Mesendoderm (in vitro differentiated cells): ENCODE results near the gene ANKRD33B.
A peak's percentile ranks its signal among the peaks of the same experiment; 100 is the strongest.

Experiments
- DNase-seq: peaks from one replicate; pipeline ENCODE4 v3.0.0; 2013
- H2AK5ac ChIP-seq: 2 replicates; pipeline ENCODE4 v1.6.1; 2013; ENCODE audit warnings: low read length, inconsistent platforms
- H2BK120ac ChIP-seq: 2 replicates; pipeline ENCODE4 v1.6.1; 2013; ENCODE audit warnings: low read depth, mild to moderate bottlenecking, low read length, moderate library complexity, mixed read lengths
- H2BK15ac ChIP-seq: replicated peaks from 2 replicates; pipeline ENCODE4 v1.6.1; 2013; ENCODE audit warnings: low read depth, mild to moderate bottlenecking, moderate library complexity
- H2BK5ac ChIP-seq: 2 replicates; pipeline ENCODE4 v1.6.1; 2013; ENCODE audit warnings: low read length, inconsistent platforms
- H3K18ac ChIP-seq: 2 replicates; pipeline ENCODE4 v1.6.1; 2013; ENCODE audit warnings: mild to moderate bottlenecking, low read length, mixed read lengths
- H3K23ac ChIP-seq: one replicate; pipeline ENCODE4 v1.6.1; 2013; ENCODE audit warnings: low read length
- H3K27ac ChIP-seq: 2 replicates; pipeline ENCODE4 v1.5.1; 2013; ENCODE audit warnings: low read depth, mild to moderate bottlenecking, inconsistent platforms, low read length, moderate library complexity
- H3K27me3 ChIP-seq: 2 replicates; pipeline ENCODE4 v1.6.1; 2013; ENCODE audit warnings: low read length, control low read depth, mild to moderate bottlenecking, inconsistent platforms; ENCODE audit not compliant: insufficient read depth, poor library complexity
- H3K36me3 ChIP-seq: 2 replicates; pipeline ENCODE4 v1.6.1; 2013; ENCODE audit warnings: low read length, inconsistent platforms; ENCODE audit not compliant: control insufficient read depth, insufficient read depth
- H3K4ac ChIP-seq: one replicate; pipeline ENCODE4 v1.6.1; 2013; ENCODE audit warnings: low read depth, mild to moderate bottlenecking, low read length, moderate library complexity
- H3K4me1 ChIP-seq: 2 replicates; pipeline ENCODE4 v1.6.1; 2013; ENCODE audit warnings: low read depth, low read length, inconsistent platforms; ENCODE audit not compliant: control insufficient read depth
- H3K4me2 ChIP-seq: 2 replicates; pipeline ENCODE4 v1.6.1; 2013; ENCODE audit warnings: low read length
- H3K4me3 ChIP-seq: 2 replicates; pipeline ENCODE4 v1.5.1; 2013; ENCODE audit warnings: mild to moderate bottlenecking, low read length
- H3K56ac ChIP-seq: one replicate; pipeline ENCODE4 v1.6.1; 2013; ENCODE audit warnings: low read length
- H3K79me1 ChIP-seq: 2 replicates; pipeline ENCODE4 v1.6.1; 2013; ENCODE audit warnings: low read length, inconsistent platforms
- H3K79me2 ChIP-seq: 2 replicates; pipeline ENCODE4 v1.6.1; 2013; ENCODE audit warnings: mild to moderate bottlenecking, low read length; ENCODE audit not compliant: control insufficient read depth, insufficient read depth
- H3K9ac ChIP-seq: 2 replicates; pipeline ENCODE4 v1.6.1; 2013; ENCODE audit warnings: low read length, inconsistent platforms
- H4K5ac ChIP-seq: one replicate; pipeline ENCODE4 v1.6.1; 2013; ENCODE audit warnings: low read length
- H4K8ac ChIP-seq: one replicate; pipeline ENCODE4 v1.6.1; 2013; ENCODE audit warnings: low read depth, mild to moderate bottlenecking, control low read depth, low read length, moderate library complexity
- WGBS: extraction: QIAGEN DNeasy Blood & Tissue Kit; methylation state at CpG from one replicate; pipeline ENCODE4 v1.1.7; 2013; ENCODE audit warnings: low lambda C conversion rate, missing lambda C conversion rate; ENCODE audit not compliant: insufficient coverage; ENCODE audit errors: extremely low coverage; 5-methylcytosine and 5-hydroxymethylcytosine counted together

ANKRD33B gene

DNA sequence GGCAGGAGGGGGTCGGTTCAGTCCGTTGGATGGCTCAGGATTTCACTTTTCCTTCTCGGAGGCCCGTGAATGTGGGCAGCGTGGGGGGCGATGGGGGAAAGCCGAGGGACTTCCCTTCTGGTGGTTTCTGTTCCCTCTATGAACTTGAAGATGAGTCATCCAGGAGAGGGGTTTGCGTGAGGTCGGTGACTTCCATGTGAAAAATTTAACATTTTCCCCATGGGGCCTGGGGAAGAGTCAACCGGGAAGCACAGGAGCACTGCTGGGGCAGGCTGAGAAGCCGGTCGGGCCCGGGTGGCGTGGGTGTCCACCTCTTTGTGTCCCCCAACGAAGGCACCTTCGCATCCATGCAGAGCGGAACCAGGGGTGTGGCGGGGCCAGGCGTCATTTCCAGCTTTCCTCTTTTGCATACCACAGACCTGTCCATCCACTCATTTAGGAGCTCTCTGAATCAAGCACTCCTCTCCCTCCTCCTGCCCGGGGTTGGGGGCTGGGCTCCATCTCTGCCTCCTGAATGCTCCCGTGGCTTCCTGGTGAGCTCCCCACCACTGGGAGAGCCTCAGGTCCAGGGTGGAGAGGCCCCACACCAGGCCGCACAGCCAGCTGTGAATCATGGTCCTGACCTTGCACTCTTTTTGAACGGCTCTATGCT is 68.4 kb downstream of the ANKRD33B start:
- no peak overlapping the region for H3K9ac ChIP-seq
- H4K8ac ChIP-seq: no peak overlapping the region
- H2BK15ac ChIP-seq: no peak overlapping the region
- no peak overlapping the region for H3K27ac ChIP-seq
- H3K27me3 ChIP-seq: no peaks in the 10 kb centered on the region
- H3K23ac ChIP-seq: no peak overlapping the region
- H3K4me1 ChIP-seq: peaks cover 2% of the 10 kb centered on the region
- no CpG with 5 or more reads among the region's 23 CpGs for WGBS
- peak; percentile 55 for DNase-seq
- no peak overlapping the region for H3K4ac ChIP-seq
- H2BK120ac ChIP-seq: no peak overlapping the region
- no peaks in the 10 kb centered on the region for H3K79me2 ChIP-seq
- no peak overlapping the region for H3K4me2 ChIP-seq
- H3K18ac ChIP-seq: no peak overlapping the region
- H2BK5ac ChIP-seq: no peak overlapping the region
- H4K5ac ChIP-seq: no peak overlapping the region
- H2AK5ac ChIP-seq: no peak overlapping the region
- H3K79me1 ChIP-seq: peaks cover 2% of the 10 kb centered on the region
- H3K36me3 ChIP-seq: no peaks in the 10 kb centered on the region
- no peak overlapping the region for H3K56ac ChIP-seq
- H3K4me3 ChIP-seq: no peak overlapping the region

DNA sequence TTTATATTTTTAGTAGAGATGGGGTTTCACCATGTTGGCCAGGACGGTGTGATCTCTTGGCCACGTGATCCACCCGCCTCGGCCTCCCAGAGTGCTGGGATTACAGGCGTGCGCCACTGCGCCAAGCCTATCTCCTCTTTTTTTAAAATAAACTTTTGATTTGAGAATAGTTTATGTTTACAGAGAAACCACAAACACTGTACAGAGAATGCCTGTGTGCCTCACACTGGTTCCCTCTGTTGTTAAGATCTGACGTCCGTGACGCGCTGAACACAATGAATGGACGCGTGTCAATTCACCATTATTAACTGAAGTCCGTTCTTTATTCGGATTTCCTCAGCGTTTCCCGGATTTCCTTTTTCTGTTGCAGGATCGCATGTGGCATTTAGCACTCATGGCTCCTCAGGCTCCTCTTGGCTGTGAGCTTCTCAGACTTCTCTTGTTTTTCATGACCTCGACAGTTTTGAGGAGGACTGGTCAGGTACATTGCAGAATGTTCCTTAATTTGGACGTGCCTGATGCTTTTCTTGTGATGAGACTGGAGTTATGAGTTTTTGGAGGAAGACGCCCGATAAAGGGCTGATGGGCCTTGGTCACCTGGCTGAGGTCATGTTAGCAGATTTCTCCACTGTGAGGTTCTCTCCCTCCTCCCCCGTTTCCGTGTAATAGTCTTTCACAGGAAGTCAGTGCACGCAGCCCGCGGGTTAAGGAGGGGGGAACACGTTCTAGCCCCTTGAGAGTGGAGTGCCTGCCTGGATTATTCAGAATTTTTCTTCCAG is 69.6 kb downstream of the ANKRD33B start:
- no peak overlapping the region for H3K9ac ChIP-seq
- DNase-seq: no peak
- no peak overlapping the region for H2BK120ac ChIP-seq
- no peaks in the 10 kb centered on the region for H3K36me3 ChIP-seq
- H2BK5ac ChIP-seq: no peak overlapping the region
- H3K79me2 ChIP-seq: no peaks in the 10 kb centered on the region
- no peaks in the 10 kb centered on the region for H3K27me3 ChIP-seq
- peaks cover 6% of the 10 kb centered on the region for H3K4me1 ChIP-seq
- H3K79me1 ChIP-seq: peaks cover 2% of the 10 kb centered on the region
- no peak overlapping the region for H3K18ac ChIP-seq
- H3K56ac ChIP-seq: no peak overlapping the region
- H3K4me2 ChIP-seq: no peak overlapping the region
- WGBS: no CpG with 5 or more reads among the region's 28 CpGs
- no peak overlapping the region for H3K4me3 ChIP-seq
- no peak overlapping the region for H4K8ac ChIP-seq
- no peak overlapping the region for H2BK15ac ChIP-seq
- H3K23ac ChIP-seq: no peak overlapping the region
- H4K5ac ChIP-seq: no peak overlapping the region
- no peak overlapping the region for H3K27ac ChIP-seq
- no peak overlapping the region for H2AK5ac ChIP-seq
- no peak overlapping the region for H3K4ac ChIP-seq

DNA sequence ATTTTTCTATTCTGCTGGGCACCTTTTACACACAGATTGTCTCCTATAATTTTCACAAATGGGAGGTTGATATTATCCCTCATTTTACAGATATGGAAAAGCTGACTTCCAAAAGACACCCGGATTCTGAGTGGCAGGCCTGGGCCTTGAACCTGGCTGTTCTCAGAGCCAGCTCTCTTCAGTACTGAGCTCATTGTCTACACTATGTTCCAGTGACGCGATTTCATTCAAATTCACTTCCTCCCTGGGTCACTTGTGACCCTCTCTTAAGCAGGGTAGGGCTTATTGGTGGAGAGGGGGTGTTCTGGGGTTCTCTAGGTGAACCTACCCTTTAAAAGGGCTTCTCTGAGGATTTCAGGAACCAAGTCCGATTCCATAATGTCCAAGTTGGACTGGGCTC is 70.2 kb downstream of the ANKRD33B start:
- DNase-seq: no peak
- no peaks in the 10 kb centered on the region for H3K79me2 ChIP-seq
- WGBS: no CpG with 5 or more reads among the region's 4 CpGs

DNA sequence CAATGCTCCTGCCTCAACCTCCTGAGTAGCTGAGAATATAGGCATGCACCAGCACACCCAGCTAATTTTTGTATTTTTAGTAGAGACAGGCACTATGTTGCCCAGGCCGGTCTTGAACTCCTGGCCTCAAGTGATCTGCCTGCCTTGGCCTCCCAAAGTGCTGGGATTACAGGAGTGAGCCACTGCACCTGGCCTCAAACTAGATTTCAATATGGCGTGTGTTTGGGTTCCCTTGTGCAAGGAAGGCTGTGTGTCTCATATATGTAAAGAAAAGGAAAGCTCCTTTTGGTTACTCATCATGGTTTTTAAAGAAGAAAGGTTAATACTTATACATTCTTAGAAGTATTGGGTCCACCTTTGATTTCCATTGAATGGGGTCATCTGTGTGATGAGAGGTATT is 70.7 kb downstream of the ANKRD33B start:
- Histone ChIP-seq H3K36me3 (no peaks in the 10 kb centered on the region), H3K23ac (no peak overlapping the region), H3K4me2 (no peak overlapping the region), H2BK15ac (no peak overlapping the region), H3K79me1 (no peaks in the 10 kb centered on the region), H2AK5ac (no peak overlapping the region), H3K4me3 (no peak overlapping the region), H3K4ac (no peak overlapping the region), H2BK5ac (no peak overlapping the region), H3K9ac (no peak overlapping the region), H3K4me1 (peaks cover 6% of the 10 kb centered on the region), H3K18ac (no peak overlapping the region), H3K27me3 (no peaks in the 10 kb centered on the region), H4K8ac (no peak overlapping the region), H2BK120ac (no peak overlapping the region), H3K56ac (no peak overlapping the region), H3K27ac (no peak overlapping the region), H3K79me2 (no peaks in the 10 kb centered on the region), H4K5ac (no peak overlapping the region)
- WGBS: no CpG with 5 or more reads among the region's 2 CpGs
- no peak for DNase-seq

More for the DNA sequence above, 70.2 kb downstream of the ANKRD33B start:
- Histone ChIP-seq H2AK5ac (no peak overlapping the region), H4K5ac (no peak overlapping the region), H3K4me3 (no peak overlapping the region), H2BK5ac (no peak overlapping the region), H3K56ac (no peak overlapping the region), H3K4me1 (peaks cover 6% of the 10 kb centered on the region), H3K27ac (no peak overlapping the region), H3K23ac (no peak overlapping the region), H3K18ac (no peak overlapping the region), H3K9ac (no peak overlapping the region), H3K27me3 (no peaks in the 10 kb centered on the region), H4K8ac (no peak overlapping the region), H3K79me1 (no peaks in the 10 kb centered on the region), H2BK120ac (no peak overlapping the region), H2BK15ac (no peak overlapping the region), H3K4ac (no peak overlapping the region), H3K36me3 (no peaks in the 10 kb centered on the region), H3K4me2 (no peak overlapping the region)

DNA sequence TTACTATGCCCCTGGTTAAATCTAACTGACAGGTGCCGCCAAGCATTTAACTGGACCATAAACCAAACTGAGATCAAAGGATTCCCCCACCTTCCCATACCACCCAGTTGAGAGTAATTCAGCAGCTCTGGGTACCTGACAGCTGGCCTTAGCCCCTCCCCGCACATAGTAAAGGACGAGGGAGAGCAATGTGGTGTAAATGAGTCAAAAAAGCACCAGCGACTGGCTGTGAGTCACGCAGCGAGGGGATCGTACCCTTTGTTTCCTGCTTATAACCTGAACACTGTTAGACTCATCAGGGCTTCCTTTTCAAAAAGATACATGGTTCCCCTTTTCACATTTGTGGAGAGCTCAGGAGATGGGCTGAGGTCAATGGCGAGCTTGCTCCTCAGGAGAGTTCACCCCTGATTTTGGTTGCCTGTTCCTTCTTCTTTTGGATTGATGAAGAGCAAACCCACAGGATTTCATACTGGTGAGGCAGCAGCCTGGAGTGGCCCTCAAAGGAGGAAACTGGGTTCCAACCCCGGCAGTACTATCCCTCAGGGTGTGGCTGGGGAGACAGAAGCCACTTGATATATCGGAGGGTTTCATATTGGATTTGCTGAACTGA is 71.5 kb downstream of the ANKRD33B start:
- H3K56ac ChIP-seq: no peak overlapping the region
- H3K23ac ChIP-seq: no peak overlapping the region
- no peak overlapping the region for H4K5ac ChIP-seq
- no peak overlapping the region for H3K4me2 ChIP-seq
- H2AK5ac ChIP-seq: no peak overlapping the region
- no peak overlapping the region for H3K18ac ChIP-seq
- H4K8ac ChIP-seq: no peak overlapping the region
- no peak overlapping the region for H2BK5ac ChIP-seq
- H2BK15ac ChIP-seq: no peak overlapping the region
- WGBS: no CpG with 5 or more reads among the region's 10 CpGs
- H3K9ac ChIP-seq: no peak overlapping the region
- H2BK120ac ChIP-seq: no peak overlapping the region
- H3K36me3 ChIP-seq: no peaks in the 10 kb centered on the region
- DNase-seq: no peak
- peaks cover 6% of the 10 kb centered on the region for H3K4me1 ChIP-seq
- no peak overlapping the region for H3K27ac ChIP-seq
- no peak overlapping the region for H3K4ac ChIP-seq
- no peaks in the 10 kb centered on the region for H3K27me3 ChIP-seq
- no peak overlapping the region for H3K4me3 ChIP-seq
- H3K79me1 ChIP-seq: peaks cover 1% of the 10 kb centered on the region
- H3K79me2 ChIP-seq: no peaks in the 10 kb centered on the region
